Adipocyte (in vitro differentiated cells): Measurements from ENCODE around the gene KHNYN.

Experiments used
- DNase-seq: peaks from one replicate; pipeline ENCODE4 v3.0.0-alpha.2; 2015; ENCODE audit warnings: low read depth
- H3K27me3 ChIP-seq: replicated peaks from 2 replicates; pipeline ENCODE4 v1.7.0; 2013; ENCODE audit warnings: mild to moderate bottlenecking, low read length, moderate library complexity; ENCODE audit not compliant: control insufficient read depth, insufficient read depth
- H3K36me3 ChIP-seq: 2 replicates; pipeline ENCODE4 v1.7.0; 2013; ENCODE audit warnings: low read length, mild to moderate bottlenecking, moderate library complexity; ENCODE audit not compliant: control insufficient read depth, insufficient read depth, severe bottlenecking
- H3K4me1 ChIP-seq: 2 replicates; pipeline ENCODE4 v1.7.0; 2013; ENCODE audit warnings: mild to moderate bottlenecking, low read length, moderate library complexity; ENCODE audit not compliant: control insufficient read depth, insufficient read depth
- H3K4me3 ChIP-seq: 2 replicates; pipeline ENCODE4 v1.7.0; 2013; ENCODE audit warnings: mild to moderate bottlenecking, low read length, moderate library complexity
- H3K9ac ChIP-seq: 2 replicates; pipeline ENCODE4 v1.7.0; 2013; ENCODE audit warnings: mild to moderate bottlenecking, low read length, moderate library complexity
- H3K9me3 ChIP-seq: 2 replicates; pipeline ENCODE4 v1.7.0; 2013; ENCODE audit warnings: mild to moderate bottlenecking, low read length, moderate library complexity; ENCODE audit not compliant: control insufficient read depth

KHNYN gene

DNA sequence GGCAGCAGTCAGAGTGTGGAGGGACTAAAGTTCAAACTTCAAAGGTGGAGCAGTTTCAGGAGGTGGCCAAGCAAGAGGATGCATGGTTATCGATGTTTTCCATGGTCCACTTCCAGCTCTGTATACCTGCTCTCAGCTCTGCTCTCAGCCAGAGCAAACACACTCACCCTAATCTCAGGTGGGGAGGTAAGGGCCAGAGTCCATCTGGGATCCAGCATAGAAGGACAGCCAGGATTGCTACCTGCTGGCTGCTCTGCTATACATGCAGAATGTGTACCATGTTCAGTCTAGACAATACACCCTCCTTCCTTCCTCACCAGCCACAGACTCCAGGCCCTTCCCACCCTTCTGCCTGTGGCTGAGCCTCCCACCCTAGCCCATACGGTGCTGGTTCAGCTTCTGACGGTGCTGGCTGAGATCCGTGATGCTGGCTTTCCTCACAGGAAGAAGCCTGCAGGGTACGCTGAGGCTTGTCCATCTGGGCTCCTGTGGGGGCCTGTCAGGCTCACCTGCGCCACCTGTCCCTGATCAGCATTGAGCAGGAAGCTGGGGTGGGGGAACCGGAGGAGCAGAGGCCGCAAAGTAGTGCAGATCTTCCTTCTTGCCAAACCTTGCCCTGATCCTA is 2.7 kb upstream of the KHNYN start:
- Histone ChIP-seq H3K36me3 (no peaks in the 10 kb centered on the region), H3K9me3 (no peaks in the 10 kb centered on the region), H3K4me1 (peaks cover 38% of the 10 kb centered on the region), H3K27me3 (no peaks in the 10 kb centered on the region), H3K4me3 (no peak overlapping the region), H3K9ac (no peak overlapping the region)
- DNase-seq: no peak

DNA sequence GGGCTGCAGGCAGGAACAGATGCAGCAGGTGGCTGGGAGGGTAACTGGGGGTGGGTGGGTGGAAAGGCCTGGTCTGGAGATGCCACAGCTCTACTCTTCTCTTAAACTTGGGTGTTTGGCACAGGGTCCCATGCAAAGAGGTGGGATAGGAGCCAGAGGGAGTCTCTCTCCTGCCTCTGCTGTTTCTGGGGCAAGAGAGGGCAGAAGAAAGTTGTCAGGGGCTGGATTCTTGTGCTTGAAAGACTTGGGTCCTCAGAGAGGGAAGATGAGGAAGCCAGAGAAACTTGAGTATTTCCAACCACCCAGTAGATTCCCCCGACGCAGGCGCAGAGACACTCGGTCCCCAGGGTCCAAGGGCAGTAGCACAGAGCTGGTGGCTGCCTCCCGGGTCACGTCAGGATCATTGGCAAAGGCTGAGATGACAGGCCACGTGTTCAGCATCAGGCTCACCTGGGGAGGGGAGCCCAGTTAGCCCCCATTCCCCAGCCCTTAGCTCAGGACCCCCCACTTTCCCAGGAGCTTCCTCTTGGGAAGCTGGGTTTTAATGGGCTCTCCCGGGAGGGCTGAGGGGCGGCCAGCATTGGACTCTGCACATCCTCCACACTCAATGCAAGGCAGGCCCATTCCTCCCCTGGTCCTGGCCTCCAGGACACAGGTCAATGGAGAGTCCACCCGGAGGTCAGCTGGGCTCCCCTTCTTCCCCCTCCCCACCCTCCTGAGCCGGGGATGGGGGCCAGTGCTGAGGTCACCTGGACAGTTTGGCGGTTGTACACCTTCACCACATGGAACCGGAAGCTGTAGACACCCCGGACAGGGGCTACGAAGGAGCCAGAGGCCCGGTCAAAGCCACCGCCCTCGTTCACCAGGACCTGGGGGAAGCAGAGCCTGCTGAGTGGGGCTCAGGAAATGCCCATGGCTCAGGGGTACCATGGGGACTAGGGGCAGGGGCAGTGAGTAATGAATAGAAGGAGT is 1.9 kb upstream of the KHNYN start:
- Histone ChIP-seq H3K9ac (no peak overlapping the region), H3K9me3 (no peaks in the 10 kb centered on the region), H3K4me3 (no peak overlapping the region), H3K4me1 (peaks cover 46% of the 10 kb centered on the region), H3K36me3 (peaks cover 6% of the 10 kb centered on the region), H3K27me3 (no peaks in the 10 kb centered on the region)
- no peak for DNase-seq

DNA sequence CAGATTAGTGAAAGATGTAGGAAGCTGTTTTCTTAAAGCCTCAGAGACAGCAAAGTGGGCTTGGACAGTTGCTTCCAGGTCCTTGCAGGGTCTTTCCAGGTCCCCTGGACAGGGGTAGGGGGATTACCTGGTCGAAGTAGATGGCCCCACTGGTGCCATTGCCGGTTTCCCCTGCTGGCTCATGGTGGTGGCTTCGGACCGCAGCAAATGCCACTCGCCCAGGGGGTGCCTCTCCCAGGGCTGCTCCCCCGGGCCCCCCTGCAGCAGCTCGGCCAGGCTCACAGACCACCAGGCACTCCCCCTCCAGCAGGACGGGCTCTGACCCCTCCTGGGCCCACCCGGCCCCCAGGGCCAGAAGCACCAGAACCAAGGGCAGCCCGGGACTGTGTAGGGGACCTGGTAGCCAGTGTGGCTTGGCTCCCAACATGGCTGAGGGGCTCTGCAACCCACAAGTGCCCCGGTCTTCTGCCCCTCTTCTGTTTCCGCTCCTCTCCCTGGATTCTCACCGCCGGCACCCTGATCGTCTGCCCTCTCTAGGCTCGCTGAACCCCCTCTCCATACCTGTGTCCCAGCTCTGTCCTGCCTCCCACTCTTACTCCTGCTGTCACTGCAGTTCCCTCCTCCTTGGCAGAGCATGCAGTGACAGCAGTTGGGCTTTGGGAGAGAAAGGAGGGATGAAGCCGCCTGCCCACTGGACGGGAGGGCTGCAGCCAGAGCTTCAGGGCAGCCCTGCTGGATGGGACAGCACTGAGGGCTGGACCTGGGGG is 943 bp upstream of the KHNYN start:
- Histone ChIP-seq H3K9ac (peak overlapping the region; percentile 96), H3K27me3 (no peaks in the 10 kb centered on the region), H3K4me3 (peak overlapping the region; percentile 95), H3K36me3 (peaks cover 16% of the 10 kb centered on the region), H3K9me3 (no peaks in the 10 kb centered on the region), H3K4me1 (peaks cover 56% of the 10 kb centered on the region)
- no peak for DNase-seq

DNA sequence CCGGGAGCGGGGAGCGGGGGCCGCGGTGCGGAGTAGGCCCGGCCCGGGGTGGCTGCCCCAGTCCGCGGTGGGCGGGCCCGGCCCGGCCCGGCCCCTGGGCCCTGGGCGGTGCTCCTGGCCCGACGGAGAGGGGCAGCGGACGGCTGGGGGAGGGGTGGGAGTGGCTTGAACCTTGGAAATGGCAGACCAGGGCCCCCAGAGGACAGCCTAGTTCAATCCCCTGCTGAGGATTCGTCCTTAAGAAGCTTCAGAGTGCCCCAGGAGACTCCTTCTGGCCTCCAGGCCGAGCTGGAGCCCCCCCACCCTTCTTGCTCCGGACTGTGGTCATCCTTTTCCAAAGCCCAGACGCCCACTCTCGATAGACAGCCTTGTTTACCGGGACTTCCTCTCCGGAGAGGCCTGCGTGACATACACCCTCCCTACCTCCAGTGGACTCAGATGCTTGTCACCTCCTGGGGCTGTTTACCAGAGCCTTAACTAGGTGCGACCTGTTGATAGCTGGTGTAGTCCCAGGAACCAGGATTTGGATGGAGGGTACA is 458 bp downstream of the KHNYN start:
- Histone ChIP-seq H3K9me3 (no peaks in the 10 kb centered on the region), H3K27me3 (no peaks in the 10 kb centered on the region), H3K4me3 (peak overlapping the region; percentile 95), H3K9ac (peak overlapping the region; percentile 96), H3K4me1 (peaks cover 50% of the 10 kb centered on the region), H3K36me3 (peaks cover 21% of the 10 kb centered on the region)
- DNase-seq: peak; percentile 91

DNA sequence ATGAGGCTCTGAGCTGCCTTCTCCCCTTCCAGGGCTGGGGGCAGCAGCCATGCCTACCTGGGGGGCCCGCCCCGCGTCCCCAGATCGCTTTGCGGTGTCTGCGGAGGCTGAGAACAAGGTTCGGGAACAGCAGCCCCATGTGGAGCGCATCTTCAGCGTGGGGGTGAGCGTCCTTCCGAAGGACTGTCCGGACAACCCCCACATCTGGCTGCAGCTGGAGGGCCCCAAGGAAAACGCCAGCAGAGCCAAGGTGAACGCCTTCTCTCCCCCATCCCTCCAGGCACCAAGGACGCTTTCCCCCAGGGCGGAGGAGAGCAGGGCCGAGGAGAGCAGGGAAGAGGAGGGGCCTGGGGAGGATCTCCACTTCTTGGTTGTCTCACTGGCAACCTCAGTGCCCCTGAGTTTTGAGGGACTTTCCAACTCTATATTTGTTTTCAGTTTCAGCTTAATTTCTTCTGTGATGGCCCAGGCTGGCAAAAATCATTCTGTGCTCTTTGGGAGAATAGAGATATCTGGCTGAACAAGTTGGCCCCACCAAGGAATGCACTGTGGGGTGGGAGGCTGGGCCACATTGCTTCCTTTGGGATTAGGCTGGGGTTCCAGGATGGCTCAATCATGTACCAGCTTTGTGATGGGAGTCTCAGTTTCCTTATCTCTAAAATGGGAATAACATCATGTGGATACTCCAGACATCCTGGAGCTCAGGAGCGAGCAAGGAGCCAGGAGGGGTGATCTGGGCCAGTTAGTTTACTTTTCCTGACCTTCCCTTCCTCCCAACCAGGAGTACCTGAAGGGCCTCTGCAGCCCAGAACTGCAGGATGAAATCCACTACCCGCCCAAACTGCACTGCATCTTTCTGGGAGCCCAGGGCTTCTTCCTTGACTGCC is 1.2 kb downstream of the KHNYN start:
- Histone ChIP-seq H3K36me3 (peaks cover 22% of the 10 kb centered on the region), H3K9ac (peak overlapping the region; percentile 96), H3K4me1 (peaks cover 47% of the 10 kb centered on the region), H3K4me3 (peak overlapping the region; percentile 95), H3K9me3 (no peaks in the 10 kb centered on the region), H3K27me3 (no peaks in the 10 kb centered on the region)
- DNase-seq: peak; percentile 77

DNA sequence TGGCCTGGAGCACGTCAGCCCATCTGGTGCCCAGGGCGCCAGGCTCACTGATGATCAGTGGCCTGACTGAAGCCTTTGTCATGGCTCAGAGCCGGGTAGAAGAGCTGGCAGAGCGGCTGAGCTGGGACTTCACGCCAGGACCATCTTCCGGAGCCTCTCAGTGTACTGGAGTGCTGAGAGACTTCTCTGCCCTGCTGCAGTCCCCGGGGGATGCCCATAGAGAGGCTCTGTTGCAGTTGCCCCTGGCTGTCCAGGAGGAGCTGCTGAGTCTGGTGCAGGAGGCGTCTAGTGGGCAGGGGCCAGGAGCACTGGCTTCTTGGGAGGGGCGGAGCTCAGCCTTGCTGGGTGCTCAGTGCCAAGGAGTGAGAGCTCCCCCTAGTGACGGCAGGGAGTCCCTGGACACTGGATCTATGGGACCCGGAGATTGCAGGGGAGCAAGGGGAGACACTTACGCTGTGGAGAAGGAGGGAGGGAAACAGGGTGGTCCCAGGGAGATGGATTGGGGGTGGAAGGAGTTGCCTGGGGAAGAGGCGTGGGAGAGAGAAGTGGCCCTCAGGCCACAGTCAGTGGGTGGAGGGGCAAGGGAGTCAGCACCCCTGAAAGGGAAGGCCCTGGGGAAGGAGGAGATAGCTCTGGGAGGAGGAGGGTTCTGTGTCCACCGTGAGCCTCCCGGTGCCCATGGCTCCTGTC is 2.0 kb downstream of the KHNYN start:
- Histone ChIP-seq H3K9me3 (no peaks in the 10 kb centered on the region), H3K27me3 (no peaks in the 10 kb centered on the region), H3K9ac (peak overlapping the region; percentile 96), H3K4me1 (peaks cover 50% of the 10 kb centered on the region), H3K36me3 (peaks cover 29% of the 10 kb centered on the region), H3K4me3 (peak overlapping the region; percentile 95)
- DNase-seq: peak; percentile 97

DNA sequence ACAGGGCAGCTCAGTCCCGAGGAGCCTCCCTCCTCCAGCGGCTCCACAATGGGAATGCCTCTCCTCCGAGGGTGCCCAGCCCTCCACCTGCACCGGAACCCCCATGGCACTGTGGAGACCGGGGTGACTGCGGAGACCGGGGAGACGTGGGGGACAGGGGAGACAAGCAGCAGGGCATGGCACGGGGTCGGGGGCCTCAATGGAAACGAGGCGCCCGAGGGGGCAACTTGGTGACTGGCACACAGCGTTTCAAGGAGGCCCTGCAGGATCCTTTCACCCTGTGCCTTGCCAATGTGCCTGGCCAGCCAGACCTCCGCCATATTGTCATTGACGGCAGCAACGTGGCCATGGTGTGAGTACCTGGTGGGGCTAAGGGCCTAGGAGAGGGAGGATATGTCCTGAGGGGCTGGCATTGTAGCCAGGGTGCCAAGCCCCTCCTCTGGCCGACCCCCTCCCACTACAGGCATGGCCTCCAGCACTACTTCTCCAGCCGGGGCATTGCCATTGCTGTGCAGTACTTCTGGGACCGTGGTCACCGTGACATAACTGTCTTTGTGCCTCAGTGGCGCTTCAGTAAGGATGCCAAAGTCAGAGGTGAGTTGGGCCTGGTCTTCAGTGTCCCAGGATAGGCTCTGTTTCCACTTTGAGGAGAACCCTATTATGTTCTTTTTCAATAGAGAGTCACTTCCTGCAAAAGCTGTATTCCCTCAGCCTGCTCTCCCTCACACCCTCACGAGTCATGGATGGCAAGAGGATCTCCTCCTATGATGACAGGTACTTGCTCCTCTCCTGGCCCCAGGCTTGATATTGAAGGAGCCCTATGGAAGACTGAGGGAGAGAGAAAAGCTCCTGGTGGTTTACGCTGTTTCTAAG is 2.7 kb downstream of the KHNYN start:
- no peak for DNase-seq
- peak overlapping the region; percentile 95 for H3K4me3 ChIP-seq
- no peaks in the 10 kb centered on the region for H3K9me3 ChIP-seq
- H3K9ac ChIP-seq: peak overlapping the region; percentile 96
- peaks cover 36% of the 10 kb centered on the region for H3K36me3 ChIP-seq
- peaks cover 56% of the 10 kb centered on the region for H3K4me1 ChIP-seq
- H3K27me3 ChIP-seq: no peaks in the 10 kb centered on the region

DNA sequence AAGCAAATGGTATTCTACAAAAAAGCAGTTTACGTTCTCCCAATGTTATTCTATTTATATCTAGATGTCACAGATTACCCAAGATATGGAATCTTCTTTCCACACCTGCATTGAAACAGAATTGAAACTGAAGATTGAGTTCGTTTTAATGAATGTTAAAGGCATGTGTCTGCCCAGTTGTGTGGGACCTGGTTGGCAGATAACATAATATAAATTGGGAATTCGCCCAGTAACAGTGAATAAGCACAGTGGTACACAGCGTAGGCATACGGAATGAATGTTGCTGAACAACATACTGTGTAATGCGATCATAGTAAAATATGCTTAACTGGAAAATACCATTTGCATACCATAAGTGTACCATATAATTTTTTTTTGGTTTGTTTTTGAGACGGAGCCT is 4.3 kb downstream of the KHNYN start:
- H3K4me3 ChIP-seq: no peak overlapping the region
- peaks cover 54% of the 10 kb centered on the region for H3K4me1 ChIP-seq
- no peak overlapping the region for H3K9ac ChIP-seq
- no peak for DNase-seq
- no peaks in the 10 kb centered on the region for H3K9me3 ChIP-seq
- H3K36me3 ChIP-seq: peaks cover 51% of the 10 kb centered on the region
- H3K27me3 ChIP-seq: no peaks in the 10 kb centered on the region

DNA sequence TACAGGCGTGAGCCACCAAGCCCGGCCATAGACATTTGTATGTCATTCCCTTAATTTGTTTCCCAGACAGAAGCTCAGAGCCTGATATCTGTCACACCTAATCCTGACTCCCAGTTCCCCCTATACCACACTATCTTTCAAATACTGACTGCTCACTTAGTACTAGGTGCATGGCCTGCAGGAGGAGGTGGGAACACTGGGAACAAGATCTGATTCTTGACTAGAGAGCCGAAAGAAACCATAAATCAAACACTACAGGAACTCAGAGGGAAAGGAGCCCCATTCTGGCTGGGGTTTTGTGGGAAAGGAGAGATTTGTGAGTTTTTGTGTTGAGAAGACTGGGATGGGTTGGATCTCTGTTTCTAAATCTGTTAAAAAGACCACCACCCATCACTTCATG is 4.9 kb downstream of the KHNYN start:
- H3K4me3 ChIP-seq: no peak overlapping the region
- DNase-seq: no peak
- H3K36me3 ChIP-seq: peaks cover 58% of the 10 kb centered on the region
- H3K9me3 ChIP-seq: no peaks in the 10 kb centered on the region
- H3K9ac ChIP-seq: peak overlapping the region; percentile 53
- no peaks in the 10 kb centered on the region for H3K27me3 ChIP-seq
- peaks cover 50% of the 10 kb centered on the region for H3K4me1 ChIP-seq
